ENCODE results near the gene CSKMT.

GRCh38 chr11:62647609-62648005, 17.5 kb upstream of the CSKMT start:
- TF ChIP-seq EZH2 (IDR thresholded peaks at IDR 0.05; ENCODE audit: low read length) = no peak
- TF ChIP-seq CTCF (optimal IDR thresholded peaks at IDR 0.05 in 1 of 3, IDR thresholded peaks at IDR 0.05 in 1 of 3, conservative IDR thresholded peaks at IDR 0.05 in 1 of 3; ENCODE audit: extremely low read depth in 1 of 3, insufficient read depth in 2 of 3, low read length in 3 of 3) = no peak

All from keratinocyte (primary cell).